Fibroblast of pulmonary artery (primary cell): ENCODE results near the gene TENM3.

Source experiments
- DNase-seq: peaks from one replicate; pipeline ENCODE4 v3.0.0-alpha.2; 2010; ENCODE audit warnings: low read depth
- H3K4me3 ChIP-seq: replicated peaks from 2 replicates; pipeline ENCODE4 v1.5.1; 2011; ENCODE audit warnings: low read depth, mild to moderate bottlenecking, control low read depth, low read length, moderate library complexity
- CTCF ChIP-seq: IDR thresholded peaks from 2 replicates; pipeline ENCODE4 v1.5.1; 2011; ENCODE audit warnings: mild to moderate bottlenecking, control low read depth, low read length, inconsistent platforms; ENCODE audit errors: missing control alignments

The TENM3 gene

GRCh38 chr4:182786991-182787390 is 543.8 kb downstream of the TENM3 start:
- no peak overlapping the region for H3K4me3 ChIP-seq
- no peak for TF ChIP-seq CTCF
- DNase-seq = no peak

- no peak overlapping the region for H3K4me3 ChIP-seq
- no peak for TF ChIP-seq CTCF
- no peak for DNase-seq
These were observed 545.0 kb downstream of the TENM3 start for GRCh38 chr4:182788201-182788600.

- H3K4me3 ChIP-seq = no peak overlapping the region
- DNase-seq = no peak
- no peak for TF ChIP-seq CTCF
These were observed 546.3 kb downstream of the TENM3 start for GRCh38 chr4:182789529-182789928.

- no peak for DNase-seq
These were observed 552.4 kb downstream of the TENM3 start for GRCh38 chr4:182795446-182796238.

GRCh38 chr4:182799515-182800215 is 556.5 kb downstream of the TENM3 start:
- H3K4me3 ChIP-seq = no peak overlapping the region
- no peak for TF ChIP-seq CTCF
- no peak for DNase-seq

More at GRCh38 chr4:182795446-182796238, 552.4 kb downstream of the TENM3 start:
- no peak overlapping the region for H3K4me3 ChIP-seq
- TF ChIP-seq CTCF = no peak

GRCh38 chr4:182800216-182800515 is 557.0 kb downstream of the TENM3 start:
- DNase-seq = no peak
- TF ChIP-seq CTCF = no peak
- no peak overlapping the region for H3K4me3 ChIP-seq
